Natural killer cell (primary cell): ENCODE results near the gene SORBS2. TPM values are rescaled to one million over a fixed set of nuclear protein-coding genes. Genes with fewer than 3 reads are reported as not detected.

Experiments
- ATAC-seq, 3 donors: fragments of 150-1000 bp in 2 of 3; fragments of 200-7000 bp in 1 of 3; cut with Tn5 transposase; 1 replicate in 1 of 3; 2 replicates in 2 of 3; pipeline ENCODE4 v1.10.0; 2021; ENCODE audit warnings: mild to moderate bottlenecking in 2 of 3, moderate library complexity in 2 of 3
- DNase-seq, 2 donors: peaks; one replicate each; pipeline versions ENCODE4 v3.0.0 to v3.0.0-alpha.2; 2013 to 2021; ENCODE audit warnings: mixed read lengths in 1 of 2
- H3K27ac ChIP-seq: one replicate; pipeline ENCODE4 v1.5.1; 2013; ENCODE audit warnings: mild to moderate bottlenecking, low read length
- H3K27me3 ChIP-seq: one replicate; pipeline ENCODE4 v1.6.1; 2013; ENCODE audit warnings: low read length; ENCODE audit not compliant: control insufficient read depth, insufficient read depth
- H3K36me3 ChIP-seq: one replicate; pipeline ENCODE4 v1.6.1; 2013; ENCODE audit warnings: low read length; ENCODE audit not compliant: control insufficient read depth, insufficient read depth
- H3K4me1 ChIP-seq: one replicate; pipeline ENCODE4 v1.6.1; 2013; ENCODE audit warnings: low read length; ENCODE audit not compliant: control insufficient read depth, insufficient read depth
- H3K4me3 ChIP-seq: one replicate; pipeline ENCODE4 v1.5.1; 2013; ENCODE audit warnings: low read length
- H3K9me3 ChIP-seq: one replicate; pipeline ENCODE4 v1.6.1; 2013; ENCODE audit warnings: low read length; ENCODE audit not compliant: control insufficient read depth, insufficient read depth
- H3K27ac Mint-ChIP-seq, 2 donors: one replicate each; pipeline ENCODE4 v1.8.0; 2022; ENCODE audit warnings: mild to moderate bottlenecking in 2 of 2, mixed read lengths in 2 of 2, moderate library complexity in 1 of 2
- H3K27me3 Mint-ChIP-seq, 2 donors: one replicate each; pipeline ENCODE4 v1.8.0; 2022; ENCODE audit warnings: low read depth in 2 of 2, mixed read lengths in 2 of 2
- H3K36me3 Mint-ChIP-seq: one replicate; pipeline ENCODE4 v1.8.0; 2022; ENCODE audit warnings: mixed read lengths
- H3K4me1 Mint-ChIP-seq, 2 donors: one replicate each; pipeline ENCODE4 v1.8.0; 2022; ENCODE audit warnings: mixed read lengths in 2 of 2
- H3K4me3 Mint-ChIP-seq: one replicate; pipeline ENCODE4 v1.8.0; 2022; ENCODE audit warnings: mild to moderate bottlenecking, moderate library complexity, mixed read lengths
- H3K9me3 Mint-ChIP-seq, 2 donors: one replicate each; pipeline ENCODE4 v1.8.0; 2022; ENCODE audit warnings: mixed read lengths in 2 of 2
- CTCF ChIP-seq: fragments of 200-600 bp; IDR thresholded peaks from one replicate; pipeline ENCODE4 v1.8.0; 2022; ENCODE audit warnings: antibody characterized with exemption
- WGBS: methylation state at CpG from one replicate; pipeline ENCODE4 v1.1.7; 2013; ENCODE audit warnings: missing lambda C conversion rate; ENCODE audit not compliant: insufficient coverage; 5-methylcytosine and 5-hydroxymethylcytosine counted together
- intact Hi-C: fragments of 100-400 bp; cut with micrococcal nuclease; formaldehyde crosslinking; loops from one replicate; pipeline ENCODE4 v1.14.2; 2022
- total RNA-seq, 4 donors: library from RNA; stranded (reverse); fragments of 120-200 nt in 1 of 4; gene quantifications; one replicate each; pipeline versions ENCODE4 v1.2.3 to v1.2.4, GENCODE V29; 2013 to 2022

The SORBS2 gene
- total RNA-seq, 3 donors from 2014 or later (not counting 1 experiment from before 2014, with no cell fraction given), result 10.2 to 15.6 (median 13.5) TPM

- no peak overlapping the region for H3K27ac ChIP-seq
- no peaks in the 10 kb centered on the region for H3K4me1 ChIP-seq
- no peaks in the 10 kb centered on the region for H3K27me3 ChIP-seq
- H3K9me3 ChIP-seq, result no peaks in the 10 kb centered on the region
- DNase-seq, result no peak
- no peak for TF ChIP-seq CTCF
- no peaks in the 10 kb centered on the region for H3K4me1 Mint-ChIP-seq
- no peak for ATAC-seq
- H3K27me3 Mint-ChIP-seq, result peaks cover 0 to 24% of the 10 kb centered on the region in 2 donors
- H3K4me3 ChIP-seq, result no peak overlapping the region
- H3K4me3 Mint-ChIP-seq, result no peak overlapping the region
- H3K36me3 ChIP-seq, result no peaks in the 10 kb centered on the region
- no peaks in the 10 kb centered on the region for H3K36me3 Mint-ChIP-seq
- intact Hi-C loops, result no loop called here
- WGBS, result 63% methylated on average over 2 of the region's 2 CpGs
- no peaks in the 10 kb centered on the region for H3K9me3 Mint-ChIP-seq
- H3K27ac Mint-ChIP-seq, result no peak overlapping the region
These were observed 262.8 kb downstream of the SORBS2 start for GRCh38 chr4:185549095-185549639.

- no peaks in the 10 kb centered on the region for H3K36me3 Mint-ChIP-seq
- no peaks in the 10 kb centered on the region for H3K9me3 ChIP-seq
- H3K27me3 Mint-ChIP-seq, result peaks cover 0 to 24% of the 10 kb centered on the region in 2 donors
- H3K9me3 Mint-ChIP-seq, result no peaks in the 10 kb centered on the region
- intact Hi-C loops, result no loop called here
- DNase-seq (no peak), ATAC-seq (no peak)
- no peak overlapping the region for H3K4me3 Mint-ChIP-seq
- H3K4me1 Mint-ChIP-seq, result no peaks in the 10 kb centered on the region
- H3K36me3 ChIP-seq, result no peaks in the 10 kb centered on the region
- WGBS, result 92% methylated on average over 1 of the region's 1 CpG
- no peak overlapping the region for H3K4me3 ChIP-seq
- TF ChIP-seq CTCF, result no peak
- no peak overlapping the region for H3K27ac ChIP-seq
- H3K4me1 ChIP-seq, result no peaks in the 10 kb centered on the region
- no peak overlapping the region for H3K27ac Mint-ChIP-seq
- H3K27me3 ChIP-seq, result no peaks in the 10 kb centered on the region
These were observed 263.4 kb downstream of the SORBS2 start for GRCh38 chr4:185548587-185548986.

GRCh38 chr4:185546335-185546734 lies 265.7 kb downstream of the SORBS2 start:
- no peaks in the 10 kb centered on the region for H3K36me3 ChIP-seq
- no peak overlapping the region for H3K27ac ChIP-seq
- H3K27ac Mint-ChIP-seq, result no peak overlapping the region
- intact Hi-C loops, result no loop called here
- H3K4me1 Mint-ChIP-seq, result no peaks in the 10 kb centered on the region
- H3K9me3 Mint-ChIP-seq, result no peaks in the 10 kb centered on the region
- ATAC-seq (no peak), DNase-seq (no peak)
- H3K9me3 ChIP-seq, result no peaks in the 10 kb centered on the region
- 78% methylated on average over 6 of the region's 6 CpGs for WGBS
- H3K4me3 ChIP-seq, result no peak overlapping the region
- H3K4me3 Mint-ChIP-seq, result no peak overlapping the region
- no peaks in the 10 kb centered on the region for H3K4me1 ChIP-seq
- no peak for TF ChIP-seq CTCF
- H3K36me3 Mint-ChIP-seq, result no peaks in the 10 kb centered on the region
- H3K27me3 Mint-ChIP-seq, result peaks cover 3 to 13% of the 10 kb centered on the region in 2 donors
- no peaks in the 10 kb centered on the region for H3K27me3 ChIP-seq
